ENCODE results near the gene UGT1A1.

- TF ChIP-seq ZBTB7A (IDR thresholded peaks at IDR 0.05; ENCODE audit: low read depth) (no peak), REST (IDR thresholded peaks at IDR 0.05; ENCODE audit: low read depth) (no peak), TCF12 (IDR thresholded peaks at IDR 0.05; ENCODE audit: low read depth) (no peak), CEBPB (IDR thresholded peaks at IDR 0.05) (no peak), NFIC (IDR thresholded peaks at IDR 0.05) (no peak)
Measured at GRCh38 chr2:233813236-233814055, 53.4 kb downstream of the UGT1A1 start.

Measured in Ishikawa (cell line).